Panc1 (cell line): Measurements from ENCODE around the gene MED12L. TPM values are rescaled to one million over a fixed set of nuclear protein-coding genes. Genes with fewer than 3 reads are reported as not detected.

Experiments used
- ATAC-seq: fragments of 200-7000 bp; cut with Tn5 transposase; 2 replicates; pipeline ENCODE4 v1.9.1; 2020; ENCODE audit warnings: mild to moderate bottlenecking, moderate library complexity
- BruUV-seq: library from RNA; stranded (reverse); fragments of 400-500 nt; replicated peaks from 2 replicates; lab custom pipeline; 2021; lab: Mats Ljungman, UMichigan
- CTCF ChIA-PET: fragments of 300-600 bp; sonication (Branson Sonifier 250); formaldehyde crosslinking; loops from one replicate; lab custom pipeline; 2022; ENCODE audit warnings: antibody characterized with exemption; lab: Charles Lee
- POLR2A ChIA-PET: fragments of 300-600 bp; sonication (Branson Sonifier 250); formaldehyde crosslinking; loops from one replicate; lab custom pipeline; 2022; ENCODE audit warnings: antibody characterized with exemption; lab: Charles Lee
- DNase-seq: peaks from one replicate; pipeline ENCODE4 v3.0.0-alpha.2; 2010; ENCODE audit warnings: low read depth, low spot score
- H3K27ac ChIP-seq: 2 replicates; pipeline ENCODE4 v1.5.1; 2011; ENCODE audit warnings: mild to moderate bottlenecking, low read length, inconsistent platforms
- H3K27me3 ChIP-seq: fragments of 200-500 bp; sonication (Bioruptor generic); 2 replicates; pipeline ENCODE4 v1.6.0; 2014; ENCODE audit warnings: low read length, inconsistent platforms; ENCODE audit not compliant: control insufficient read depth, insufficient read depth
- H3K36me3 ChIP-seq: fragments of 200-500 bp; sonication (Bioruptor generic); 2 replicates; pipeline ENCODE4 v1.5.1; 2014; ENCODE audit warnings: inconsistent platforms, mild to moderate bottlenecking, low read length, moderate library complexity; ENCODE audit not compliant: control insufficient read depth, insufficient read depth
- H3K4me1 ChIP-seq: 2 replicates; pipeline ENCODE4 v1.5.1; 2011; ENCODE audit warnings: inconsistent platforms, mild to moderate bottlenecking, low read length, moderate library complexity; ENCODE audit not compliant: control insufficient read depth, insufficient read depth
- H3K4me3 ChIP-seq, 2 experiments: 2 replicates each; pipeline ENCODE4 v1.5.1; 2011 to 2012; ENCODE audit warnings: low read depth in 2 of 2, low read length in 2 of 2, mild to moderate bottlenecking in 2 of 2, inconsistent platforms in 1 of 2, moderate library complexity in 1 of 2
- H3K9me3 ChIP-seq: fragments of 200-500 bp; sonication (Bioruptor generic); 2 replicates; pipeline ENCODE4 v1.5.1; 2014; ENCODE audit warnings: low read depth, mild to moderate bottlenecking, inconsistent platforms, low read length, moderate library complexity; ENCODE audit not compliant: control insufficient read depth, insufficient read depth
- CTCF ChIP-seq: fragments of 450-650 bp; IDR thresholded peaks from 2 replicates; pipeline ENCODE4 v1.5.1; 2017; ENCODE audit warnings: mild to moderate bottlenecking
- POLR2AphosphoS5 ChIP-seq: IDR thresholded peaks from 2 replicates; pipeline ENCODE4 v1.6.1; 2012; ENCODE audit warnings: mild to moderate bottlenecking, low read depth, low read length, moderate library complexity
- REST ChIP-seq, 2 experiments: IDR thresholded peaks; 2 replicates each; pipeline ENCODE4 v1.6.1; 2011 to 2012; ENCODE audit warnings: low read depth in 2 of 2, control low read depth in 1 of 2, low read length in 1 of 2, mild to moderate bottlenecking in 1 of 2, moderate library complexity in 1 of 2; ENCODE audit not compliant: insufficient read depth in 1 of 2
- SIN3A ChIP-seq: IDR thresholded peaks from 2 replicates; pipeline ENCODE4 v1.6.1; 2012; ENCODE audit warnings: low read depth, mild to moderate bottlenecking, low read length, moderate library complexity, borderline replicate concordance; ENCODE audit not compliant: insufficient read depth
- TCF7L2 ChIP-seq: IDR thresholded peaks from 2 replicates; pipeline ENCODE4 v1.6.1; 2011; ENCODE audit warnings: mild to moderate bottlenecking, low read depth, low read length, inconsistent platforms
- in situ Hi-C: cut with HindIII; loops from 2 replicates; pipeline ENCODE4 v1.10.0; 2016; ENCODE audit warnings: low sequenced_read_pairs, low pct_unique_long_range_greater_than_20kb
- intact Hi-C: fragments of 100-400 bp; cut with micrococcal nuclease; formaldehyde crosslinking; loops from one replicate; pipeline ENCODE4 v1.10.0; 2022; ENCODE audit not compliant: unreplicated experiment
- total RNA-seq: library from RNA; stranded (reverse); gene quantifications from one replicate; pipeline ENCODE4 v1.2.1, GENCODE V29; 2021; ENCODE audit not compliant: unreplicated experiment

Gene MED12L
- total RNA-seq, 1 experiment from 2014 or later = 2.8 TPM

GRCh38 chr3:151398895-151399294 is 313.4 kb downstream of the MED12L start:
- Histone ChIP-seq H3K27me3 (no peaks in the 10 kb centered on the region), H3K9me3 (no peaks in the 10 kb centered on the region), H3K4me1 (no peaks in the 10 kb centered on the region), H3K27ac (no peak overlapping the region), H3K4me3 (no peak overlapping the region), H3K36me3 (no peaks in the 10 kb centered on the region)
- in situ Hi-C loops = no loop called here
- TF ChIP-seq SIN3A (no peak), TCF7L2 (no peak), POLR2AphosphoS5 (no peak), REST (IDR thresholded peaks at IDR 0.05; ENCODE audit: insufficient read depth in 1 of 2, low read depth in 2 of 2, low read length in 1 of 2) (no peak), CTCF (no peak)
- DNase-seq (no peak), ATAC-seq (no peak)
- POLR2A ChIA-PET = no interaction called here
- CTCF ChIA-PET = interaction anchor here (0.9 kb wide), 1 partner anchor 40 kb away, joined by 3 read pairs; no protein-coding TSS in a partner anchor
- no TSS peak for BruUV-seq
- intact Hi-C loops = no loop called here

DNA sequence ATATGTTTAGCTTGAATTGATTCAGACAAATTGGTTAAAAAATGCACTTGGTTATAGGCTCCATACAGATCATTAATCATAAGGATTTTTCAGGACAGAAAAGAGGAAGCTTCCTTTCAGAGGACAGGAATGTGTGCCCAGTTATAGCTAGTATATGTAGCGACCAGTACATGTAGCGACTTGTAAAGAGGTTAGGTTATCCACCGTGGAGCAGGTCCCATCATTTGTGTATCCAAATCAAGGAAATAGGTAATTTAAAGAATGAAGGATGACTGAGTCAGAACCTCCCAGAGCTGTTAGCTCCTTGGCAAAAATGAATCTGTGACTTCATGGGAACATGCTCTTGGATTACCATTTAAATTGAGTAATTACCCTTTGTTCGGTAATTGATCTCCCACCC is 314.9 kb downstream of the MED12L start:
- BruUV-seq = no TSS peak
- CTCF ChIA-PET = no interaction called here
- Histone ChIP-seq H3K4me3 (no peak overlapping the region), H3K36me3 (no peaks in the 10 kb centered on the region), H3K27ac (no peak overlapping the region), H3K9me3 (no peaks in the 10 kb centered on the region), H3K27me3 (no peaks in the 10 kb centered on the region), H3K4me1 (no peaks in the 10 kb centered on the region)
- DNase-seq = no peak
- POLR2A ChIA-PET = no interaction called here
- intact Hi-C loops (no loop called here), in situ Hi-C loops (no loop called here)
- no peak for ATAC-seq
- no peak for TF ChIP-seq POLR2AphosphoS5
- TF ChIP-seq REST (IDR thresholded peaks at IDR 0.05; ENCODE audit: insufficient read depth in 1 of 2, low read depth in 2 of 2, low read length in 1 of 2) = no peak
- no peak for TF ChIP-seq CTCF
- no peak for TF ChIP-seq TCF7L2
- no peak for TF ChIP-seq SIN3A
